Stimulated activated CD8-positive, alpha-beta memory T cell treated with anti-CD3 and anti-CD28 coated beads, Interleukin-7, amount 100 ng/mL, for 1 hour (primary cell): ENCODE results near the gene ABCA9.
"Not testable (repeated sequence)": the region's sequence is repeated elsewhere in the genome, so short reads cannot be mapped to it uniquely, and the experiment has no call there.

Experiments
- DNase-seq, 2 donors: peaks; one replicate each; pipeline ENCODE4 v3.0.0-alpha.2; 2020; ENCODE audit warnings: low read depth in 2 of 2

The ABCA9 gene

GRCh38 chr17:69030169-69030568 is 30.6 kb downstream of the ABCA9 start:
- DNase-seq: no peak

GRCh38 chr17:69018687-69019086 is 42.0 kb downstream of the ABCA9 start:
- DNase-seq: no peak

GRCh38 chr17:69018022-69018615 is 42.6 kb downstream of the ABCA9 start:
- no peak for DNase-seq

- no peak for DNase-seq
Measured at GRCh38 chr17:69015631-69016030, 45.1 kb downstream of the ABCA9 start.

- DNase-seq: no peak
Measured at GRCh38 chr17:69012895-69013805, 47.6 kb downstream of the ABCA9 start.

- no peak for DNase-seq
Measured at GRCh38 chr17:69009930-69010329, 50.8 kb downstream of the ABCA9 start.

- not testable (repeated sequence) for DNase-seq
Measured at GRCh38 chr17:69004759-69005158, 56.0 kb downstream of the ABCA9 start.

- DNase-seq: not testable (repeated sequence)
Measured at GRCh38 chr17:68999743-69000142, 61.0 kb downstream of the ABCA9 start.

- DNase-seq: no peak
Measured at GRCh38 chr17:68993112-68993511, 67.6 kb downstream of the ABCA9 start.

GRCh38 chr17:68987966-68988365 is 72.8 kb downstream of the ABCA9 start:
- DNase-seq: no peak

- no peak for DNase-seq
Measured at GRCh38 chr17:68981288-68981687, 79.4 kb downstream of the ABCA9 start.

- no peak for DNase-seq
Measured at GRCh38 chr17:68973098-68973846, 87.5 kb downstream of the ABCA9 start.

GRCh38 chr17:68972119-68972704 is 88.5 kb downstream of the ABCA9 start:
- no peak for DNase-seq

GRCh38 chr17:68969101-68969500 is 91.6 kb downstream of the ABCA9 start:
- DNase-seq: no peak

- DNase-seq: no peak
Measured at GRCh38 chr17:68963958-68964357, 96.8 kb downstream of the ABCA9 start.

GRCh38 chr17:68961214-68961882 is 99.4 kb downstream of the ABCA9 start:
- no peak for DNase-seq

GRCh38 chr17:68959117-68959516 is 101.6 kb downstream of the ABCA9 start:
- not testable (repeated sequence) for DNase-seq

GRCh38 chr17:68957944-68958343 is 102.8 kb downstream of the ABCA9 start:
- DNase-seq: no peak

GRCh38 chr17:68955181-68955841 is 105.4 kb downstream of the ABCA9 start, which contains the start of gene ABCA8:
Gene ABCA8, minus strand, starts transcription at chr17:68955392. Its CDS starts 13,358 bp downstream, at chr17:68942034.
- DNase-seq: no peak

- no peak for DNase-seq
Measured at GRCh38 chr17:68954146-68954896, 106.4 kb downstream of the ABCA9 start.
